H9 (cell line): ENCODE data around the gene CWC27. TPM values are rescaled to one million over a fixed set of nuclear protein-coding genes. Genes with fewer than 3 reads are reported as not detected.

Experiments
- DNase-seq: peaks from one replicate; pipeline ENCODE4 v3.0.0-alpha.2; 2017
- H2AFZ ChIP-seq: one replicate; pipeline ENCODE4 v1.6.1; 2013; ENCODE audit warnings: mild to moderate bottlenecking, low read length, control low read depth, moderate library complexity
- H2AK5ac ChIP-seq: 2 replicates; pipeline ENCODE4 v1.6.1; 2013; ENCODE audit warnings: low read length, control low read depth, mixed read lengths; ENCODE audit not compliant: insufficient read length
- H2BK120ac ChIP-seq: one replicate; pipeline ENCODE4 v1.6.1; 2013; ENCODE audit warnings: low read depth, mild to moderate bottlenecking, low read length, control low read depth, inconsistent platforms; ENCODE audit not compliant: poor library complexity, severe bottlenecking
- H2BK12ac ChIP-seq: 2 replicates; pipeline ENCODE4 v1.6.1; 2013; ENCODE audit warnings: low read length, control low read depth, mixed read lengths, low read depth; ENCODE audit not compliant: insufficient read length
- H2BK15ac ChIP-seq: 2 replicates; pipeline ENCODE4 v1.6.1; 2013; ENCODE audit warnings: low read depth, low read length, control low read depth
- H2BK20ac ChIP-seq: one replicate; pipeline ENCODE4 v1.6.1; 2013; ENCODE audit warnings: low read depth, mild to moderate bottlenecking, low read length, control low read depth, inconsistent platforms; ENCODE audit not compliant: poor library complexity, severe bottlenecking
- H2BK5ac ChIP-seq: 2 replicates; pipeline ENCODE4 v1.6.1; 2013; ENCODE audit warnings: low read length, control low read depth, mixed read lengths; ENCODE audit not compliant: insufficient read length
- H3K14ac ChIP-seq: 2 replicates; pipeline ENCODE4 v1.6.1; 2013; ENCODE audit warnings: low read length, control low read depth; ENCODE audit not compliant: insufficient read depth
- H3K18ac ChIP-seq: 2 replicates; pipeline ENCODE4 v1.6.1; 2013; ENCODE audit warnings: low read depth, mild to moderate bottlenecking, mixed read lengths, low read length, control low read depth; ENCODE audit not compliant: insufficient read length
- H3K23ac ChIP-seq: 2 replicates; pipeline ENCODE4 v1.6.1; 2013; ENCODE audit warnings: low read length, control low read depth, mixed read lengths, low read depth; ENCODE audit not compliant: insufficient read length
- H3K23me2 ChIP-seq: 2 replicates; pipeline ENCODE4 v1.6.1; 2013; ENCODE audit warnings: low read depth, mild to moderate bottlenecking, mixed read lengths, low read length, control low read depth; ENCODE audit not compliant: insufficient read length, poor library complexity, severe bottlenecking
- H3K27ac ChIP-seq: 2 replicates; pipeline ENCODE4 v1.5.1; 2013; ENCODE audit warnings: low read length, control low read depth, mixed read lengths, low read depth; ENCODE audit not compliant: insufficient read length
- H3K27me3 ChIP-seq: 2 replicates; pipeline ENCODE4 v1.6.1; 2013; ENCODE audit warnings: low read length, control low read depth, inconsistent platforms; ENCODE audit not compliant: insufficient read depth
- H3K4ac ChIP-seq: 2 replicates; pipeline ENCODE4 v1.6.1; 2013; ENCODE audit warnings: low read depth, mild to moderate bottlenecking, control low read depth, inconsistent platforms, low read length, moderate library complexity
- H3K4me1 ChIP-seq: 2 replicates; pipeline ENCODE4 v1.6.1; 2013; ENCODE audit warnings: low read length, control low read depth, inconsistent platforms; ENCODE audit not compliant: insufficient read depth
- H3K4me2 ChIP-seq: 2 replicates; pipeline ENCODE4 v1.6.1; 2013; ENCODE audit warnings: low read length, control low read depth, mixed read lengths; ENCODE audit not compliant: insufficient read length, insufficient read depth
- H3K56ac ChIP-seq: 2 replicates; pipeline ENCODE4 v1.6.1; 2013; ENCODE audit warnings: low read depth, mild to moderate bottlenecking, mixed read lengths, low read length, control low read depth; ENCODE audit not compliant: insufficient read length
- H3K79me1 ChIP-seq: 2 replicates; pipeline ENCODE4 v1.6.1; 2013; ENCODE audit warnings: low read depth, mild to moderate bottlenecking, moderate library complexity, low read length, control low read depth, inconsistent platforms; ENCODE audit not compliant: insufficient read depth, poor library complexity, severe bottlenecking
- H3K79me2 ChIP-seq: 2 replicates; pipeline ENCODE4 v1.6.1; 2013; ENCODE audit warnings: low read length, control low read depth, inconsistent platforms; ENCODE audit not compliant: insufficient read depth
- H3K9ac ChIP-seq: 2 replicates; pipeline ENCODE4 v1.6.1; 2013; ENCODE audit warnings: low read length, control low read depth, mixed read lengths; ENCODE audit not compliant: insufficient read length; ENCODE audit errors: extremely low read depth
- H3K9me3 ChIP-seq: one replicate; pipeline ENCODE4 v1.6.1; 2013; ENCODE audit warnings: low read depth, low read length, inconsistent platforms; ENCODE audit not compliant: control insufficient read depth
- H3T11ph ChIP-seq: one replicate; pipeline ENCODE4 v1.6.1; 2013; ENCODE audit warnings: mild to moderate bottlenecking, low read length, control low read depth, inconsistent platforms
- H4K20me1 ChIP-seq: one replicate; pipeline ENCODE4 v1.6.1; 2013; ENCODE audit not compliant: control insufficient read depth, insufficient read length, insufficient read depth
- H4K5ac ChIP-seq: 2 replicates; pipeline ENCODE4 v1.6.1; 2013; ENCODE audit warnings: low read depth, mild to moderate bottlenecking, mixed read lengths, low read length, control low read depth; ENCODE audit not compliant: insufficient read length
- H4K8ac ChIP-seq: replicated peaks from 2 replicates; pipeline ENCODE4 v1.6.1; 2013; ENCODE audit warnings: low read length, control low read depth, mixed read lengths, low read depth; ENCODE audit not compliant: insufficient read length
- H4K91ac ChIP-seq: 2 replicates; pipeline ENCODE4 v1.6.1; 2013; ENCODE audit warnings: low read depth, mild to moderate bottlenecking, moderate library complexity, mixed read lengths, low read length, control low read depth; ENCODE audit not compliant: insufficient read length
- H3K27ac Mint-ChIP-seq, 3 experiments: 2 replicates in 2 of 3; 3 replicates in 1 of 3; pipeline ENCODE4 v1.8.0; 2020 to 2021; ENCODE audit warnings: mixed read lengths in 3 of 3, mild to moderate bottlenecking in 1 of 3, moderate library complexity in 1 of 3
- H3K27me3 Mint-ChIP-seq: 2 replicates; pipeline ENCODE4 v1.8.0; 2021; ENCODE audit warnings: low read depth, mild to moderate bottlenecking, moderate library complexity, mixed read lengths
- H3K36me3 Mint-ChIP-seq, 3 experiments: 2 replicates in 2 of 3; 3 replicates in 1 of 3; pipeline ENCODE4 v1.8.0; 2020 to 2021; ENCODE audit warnings: low read depth in 3 of 3, mixed read lengths in 3 of 3; ENCODE audit not compliant: insufficient read depth in 1 of 3
- H3K4me1 Mint-ChIP-seq, 2 experiments: 2 replicates each; pipeline ENCODE4 v1.8.0; 2020; ENCODE audit warnings: mixed read lengths in 2 of 2
- H3K4me3 Mint-ChIP-seq, 2 experiments: 2 replicates in 1 of 2; 3 replicates in 1 of 2; pipeline ENCODE4 v1.8.0; 2020 to 2021; ENCODE audit warnings: mild to moderate bottlenecking in 2 of 2, mixed read lengths in 2 of 2, moderate library complexity in 1 of 2
- H3K9me3 Mint-ChIP-seq, 2 experiments: 2 replicates in 1 of 2; 3 replicates in 1 of 2; pipeline ENCODE4 v1.8.0; 2020; ENCODE audit warnings: mild to moderate bottlenecking in 2 of 2, mixed read lengths in 2 of 2, moderate library complexity in 1 of 2
- WGBS: extraction: QIAGEN DNeasy Blood & Tissue Kit; methylation state at CpG from one replicate; pipeline ENCODE4 v1.1.7; 2013; ENCODE audit warnings: missing lambda C conversion rate, low lambda C conversion rate, mixed read lengths; ENCODE audit not compliant: insufficient read length; ENCODE audit errors: extremely low coverage; 5-methylcytosine and 5-hydroxymethylcytosine counted together
- total RNA-seq: library from RNA; stranded (reverse); gene quantifications from 2 replicates; pipeline ENCODE4 v1.2.1, GENCODE V29; 2021
- TF ChIP-seq, protein P1 (sequence below): fragments of 200-600 bp; sonication (generic); conservative IDR thresholded peaks from 3 replicates; pipeline ENCODE4 v1.8.0; 2021; ENCODE audit warnings: antibody characterized with exemption, mild to moderate bottlenecking

CWC27 gene
- total RNA-seq, 1 experiment from 2014 or later: 41.9 TPM

DNA sequence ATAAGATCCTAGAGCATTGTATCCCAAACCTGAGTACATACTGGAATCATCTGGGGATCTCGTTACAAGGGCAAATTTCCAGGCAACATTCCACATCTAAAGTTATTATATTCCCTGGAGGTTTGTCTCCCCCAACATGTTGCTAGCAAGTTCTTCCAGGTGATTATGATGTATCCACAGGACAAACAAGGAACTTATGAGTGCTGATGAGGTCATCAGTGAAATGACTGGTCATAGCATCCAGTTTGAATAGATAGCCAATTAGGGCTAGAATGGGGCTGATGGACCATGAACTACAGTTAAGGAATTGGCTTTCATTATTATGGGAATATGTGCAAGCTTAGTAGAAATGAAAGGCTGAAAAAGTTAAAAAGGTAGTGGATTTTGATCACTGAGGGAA is 115.2 kb downstream of the CWC27 start:
- WGBS: no CpG with 5 or more reads among the region's 1 CpG
- H4K91ac ChIP-seq: no peak overlapping the region

More for the DNA sequence above, 115.2 kb downstream of the CWC27 start:
- no peak overlapping the region for H3K27ac ChIP-seq
- H3K79me2 ChIP-seq: no peaks in the 10 kb centered on the region
- Mint-ChIP-seq H3K36me3 (no peaks in the 10 kb centered on the region; a peak in 2 of 7 replicates), H3K27ac (no peak overlapping the region), H3K4me1 (no peaks in the 10 kb centered on the region), H3K4me3 (no peak overlapping the region), H3K9me3 (no peaks in the 10 kb centered on the region), H3K27me3 (no peaks in the 10 kb centered on the region)
- TF ChIP-seq, protein P1, sequence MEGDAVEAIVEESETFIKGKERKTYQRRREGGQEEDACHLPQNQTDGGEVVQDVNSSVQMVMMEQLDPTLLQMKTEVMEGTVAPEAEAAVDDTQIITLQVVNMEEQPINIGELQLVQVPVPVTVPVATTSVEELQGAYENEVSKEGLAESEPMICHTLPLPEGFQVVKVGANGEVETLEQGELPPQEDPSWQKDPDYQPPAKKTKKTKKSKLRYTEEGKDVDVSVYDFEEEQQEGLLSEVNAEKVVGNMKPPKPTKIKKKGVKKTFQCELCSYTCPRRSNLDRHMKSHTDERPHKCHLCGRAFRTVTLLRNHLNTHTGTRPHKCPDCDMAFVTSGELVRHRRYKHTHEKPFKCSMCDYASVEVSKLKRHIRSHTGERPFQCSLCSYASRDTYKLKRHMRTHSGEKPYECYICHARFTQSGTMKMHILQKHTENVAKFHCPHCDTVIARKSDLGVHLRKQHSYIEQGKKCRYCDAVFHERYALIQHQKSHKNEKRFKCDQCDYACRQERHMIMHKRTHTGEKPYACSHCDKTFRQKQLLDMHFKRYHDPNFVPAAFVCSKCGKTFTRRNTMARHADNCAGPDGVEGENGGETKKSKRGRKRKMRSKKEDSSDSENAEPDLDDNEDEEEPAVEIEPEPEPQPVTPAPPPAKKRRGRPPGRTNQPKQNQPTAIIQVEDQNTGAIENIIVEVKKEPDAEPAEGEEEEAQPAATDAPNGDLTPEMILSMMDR: no peak
- no peak overlapping the region for H2BK15ac ChIP-seq
- no peak overlapping the region for H3K56ac ChIP-seq
- no peak overlapping the region for H3T11ph ChIP-seq
- no peaks in the 10 kb centered on the region for H3K27me3 ChIP-seq
- H3K9ac ChIP-seq: no peak overlapping the region
- no peaks in the 10 kb centered on the region for H3K79me1 ChIP-seq
- H3K23me2 ChIP-seq: no peaks in the 10 kb centered on the region
- H2BK5ac ChIP-seq: no peak overlapping the region
- H3K18ac ChIP-seq: no peak overlapping the region
- H3K23ac ChIP-seq: no peak overlapping the region
- H4K8ac ChIP-seq: no peak overlapping the region
- no peak overlapping the region for H2BK12ac ChIP-seq
- H2AK5ac ChIP-seq: no peak overlapping the region
- H2AFZ ChIP-seq: no peak overlapping the region
- H3K14ac ChIP-seq: no peak overlapping the region
- H2BK20ac ChIP-seq: no peak overlapping the region
- H3K4me1 ChIP-seq: no peaks in the 10 kb centered on the region
- H3K4ac ChIP-seq: no peak overlapping the region
- H3K9me3 ChIP-seq: no peaks in the 10 kb centered on the region
- no peak for DNase-seq
- no peak overlapping the region for H3K4me2 ChIP-seq
- no peak overlapping the region for H2BK120ac ChIP-seq
- H4K20me1 ChIP-seq: no peaks in the 10 kb centered on the region
- no peak overlapping the region for H4K5ac ChIP-seq
